Fibroblast of upper back skin (primary cell): ENCODE results near the gene SALL4.
"Not testable (repeated sequence)": the region's sequence is repeated elsewhere in the genome, so short reads cannot be mapped to it uniquely, and the experiment has no call there.

Source experiments
- DNase-seq: peaks from one replicate; pipeline ENCODE4 v3.0.0-alpha.2; 2013

The SALL4 gene

DNA sequence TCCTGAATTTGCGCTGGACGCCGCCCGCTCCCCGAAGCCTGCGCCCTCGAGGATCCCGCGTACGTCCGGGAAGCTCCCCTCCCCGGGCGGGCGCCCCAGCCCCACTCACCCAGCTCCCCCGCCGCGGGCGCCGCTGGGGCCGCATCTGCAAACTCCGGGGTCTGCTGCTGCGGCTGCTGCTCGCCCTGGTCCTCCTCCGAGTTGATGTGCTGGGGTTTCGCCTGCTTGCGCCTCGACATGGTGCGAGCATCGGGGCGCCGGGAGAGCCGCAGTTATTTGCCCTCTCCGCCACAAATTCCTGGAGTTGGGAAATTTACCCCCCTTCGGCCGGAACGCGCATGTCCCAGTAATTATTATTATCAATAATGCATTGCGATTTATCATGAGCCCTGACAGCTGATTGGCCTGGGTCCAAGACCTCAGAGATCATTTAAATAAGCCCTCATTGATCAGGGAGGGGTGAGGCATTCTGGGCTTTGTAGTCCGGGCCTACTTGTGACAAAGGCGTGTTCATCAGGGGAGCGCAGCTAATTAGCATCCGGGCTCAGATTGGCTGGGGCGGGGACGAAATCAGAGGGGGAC lies at the start of gene SALL4:
Gene SALL4, minus strand, starts transcription at position 352 of the 582 bp plus-strand sequence. Its CDS starts 113 bp downstream, at position 239.
- peak; percentile 59 for DNase-seq

DNA sequence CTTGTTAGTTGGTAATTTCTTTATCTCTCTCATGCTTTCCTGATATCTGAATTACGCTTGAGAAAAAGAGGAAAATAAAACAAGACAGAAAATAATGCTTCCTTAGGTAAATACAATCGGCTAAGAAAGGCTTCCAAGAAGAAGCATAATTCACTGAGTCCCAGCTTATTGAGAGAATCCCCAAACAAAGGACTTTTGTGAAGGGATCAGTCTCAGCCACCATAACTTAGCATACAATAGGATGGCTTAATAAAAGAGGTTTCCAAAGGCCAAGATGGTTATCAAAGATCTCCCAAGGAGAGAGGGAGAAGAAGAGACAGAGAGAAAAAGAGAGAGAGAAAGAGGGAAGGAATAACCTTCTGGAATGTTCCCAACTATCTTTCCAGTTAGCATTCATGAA lies 46.0 kb upstream of the SALL4 start:
- DNase-seq: no peak

DNA sequence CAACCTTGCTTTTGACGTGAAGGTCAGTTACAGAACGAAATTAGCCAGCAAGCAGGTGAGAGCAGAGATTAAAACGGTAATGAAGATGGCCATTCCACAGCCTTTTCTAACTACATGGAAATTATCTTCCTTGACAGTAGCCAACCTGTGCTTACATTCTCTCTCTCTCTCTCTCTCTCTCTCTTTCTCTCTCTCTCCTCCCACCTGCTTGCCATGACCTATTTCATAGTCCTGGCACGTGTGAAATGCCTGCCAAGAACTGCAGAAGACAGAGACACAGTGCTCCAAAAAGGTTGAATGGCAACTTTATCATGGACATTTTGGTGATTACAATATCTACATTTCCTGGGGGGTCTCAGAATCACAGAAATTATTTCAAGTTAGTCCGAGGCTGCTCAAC lies 38.5 kb upstream of the SALL4 start:
- DNase-seq: no peak

DNA sequence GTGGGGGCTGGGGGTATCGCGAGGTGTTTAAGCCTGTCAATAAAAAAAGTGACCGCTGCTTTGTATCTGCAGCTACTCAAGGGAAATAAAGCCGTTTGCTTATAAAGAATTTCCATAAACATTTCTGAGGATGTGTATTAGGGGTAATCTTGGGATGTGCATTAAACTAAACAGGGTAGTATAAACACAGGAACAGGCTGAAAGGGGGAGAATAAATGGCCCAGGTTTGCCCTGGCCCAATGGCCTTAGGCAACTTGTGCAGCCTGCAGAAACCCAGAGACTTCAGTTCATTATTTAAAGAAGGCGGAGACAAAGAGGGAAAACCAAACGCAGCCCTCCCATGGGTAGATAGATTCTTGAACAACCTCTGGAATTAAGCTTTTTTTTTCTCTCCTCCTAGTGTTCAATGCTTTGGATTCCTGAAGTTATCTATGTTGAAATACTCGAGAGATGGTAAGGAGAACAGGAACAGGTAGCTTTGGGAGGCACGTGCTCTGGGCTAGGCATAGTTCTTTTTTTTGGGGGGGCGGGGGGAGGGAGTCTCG lies 35.6 kb upstream of the SALL4 start:
- DNase-seq: no peak

DNA sequence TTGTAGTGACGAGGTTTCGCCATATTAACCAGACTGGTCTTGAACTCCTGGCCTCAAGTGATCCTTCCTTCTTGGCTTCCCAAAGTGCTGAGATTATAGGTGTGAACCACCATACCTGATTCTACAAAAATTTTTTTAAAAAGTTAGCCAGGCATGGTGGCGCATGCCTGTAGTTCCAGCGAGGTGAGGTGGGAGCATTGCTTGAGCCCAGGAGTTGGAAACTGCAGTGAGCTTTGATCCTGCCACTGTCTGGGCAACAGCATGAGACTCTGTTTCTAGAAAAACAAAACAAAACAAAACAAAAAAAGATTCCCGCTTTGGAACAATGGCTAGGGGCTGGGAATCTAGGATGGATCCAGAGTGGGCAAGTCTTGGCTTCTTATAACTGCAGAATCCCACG lies 35.1 kb upstream of the SALL4 start:
- DNase-seq: no peak

DNA sequence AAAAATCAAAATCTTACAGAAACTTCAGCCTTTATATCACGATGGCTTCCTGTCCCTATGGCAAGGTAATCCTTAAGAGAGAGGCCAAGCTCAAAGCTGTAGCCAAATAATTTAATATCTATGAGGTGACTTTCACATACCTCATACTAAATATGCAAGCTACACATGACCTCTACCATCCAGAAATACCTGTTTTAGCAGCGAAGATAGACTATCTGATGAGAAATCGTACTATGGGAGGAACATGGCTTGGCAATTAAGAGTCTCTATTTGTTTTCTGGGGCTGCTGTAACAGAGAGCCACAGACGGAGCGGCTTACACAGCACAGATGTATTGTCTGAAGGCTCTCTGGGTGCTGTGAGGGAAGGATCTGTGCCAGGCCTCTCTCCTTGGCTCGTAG lies 31.0 kb upstream of the SALL4 start:
- DNase-seq: no peak

DNA sequence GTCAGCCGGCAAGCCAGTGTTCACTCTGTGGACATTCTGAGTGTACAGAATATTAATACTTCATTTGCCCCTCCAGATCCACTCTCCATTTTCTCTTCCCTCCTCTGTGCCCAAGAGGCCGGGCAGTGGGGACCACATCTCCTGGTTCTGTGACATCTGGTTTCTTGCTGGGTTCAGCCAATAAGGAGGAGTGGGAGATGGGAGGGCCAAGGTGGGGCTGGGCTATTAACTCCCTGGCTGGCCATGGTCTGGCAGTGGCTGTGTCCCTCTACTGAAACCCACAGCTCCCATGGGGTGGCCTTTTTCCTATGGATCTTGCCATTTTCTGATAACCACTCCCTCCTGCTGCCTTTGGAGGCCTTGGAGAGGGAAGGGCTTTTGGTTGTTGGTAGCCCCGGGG lies 30.0 kb upstream of the SALL4 start:
- no peak for DNase-seq

DNA sequence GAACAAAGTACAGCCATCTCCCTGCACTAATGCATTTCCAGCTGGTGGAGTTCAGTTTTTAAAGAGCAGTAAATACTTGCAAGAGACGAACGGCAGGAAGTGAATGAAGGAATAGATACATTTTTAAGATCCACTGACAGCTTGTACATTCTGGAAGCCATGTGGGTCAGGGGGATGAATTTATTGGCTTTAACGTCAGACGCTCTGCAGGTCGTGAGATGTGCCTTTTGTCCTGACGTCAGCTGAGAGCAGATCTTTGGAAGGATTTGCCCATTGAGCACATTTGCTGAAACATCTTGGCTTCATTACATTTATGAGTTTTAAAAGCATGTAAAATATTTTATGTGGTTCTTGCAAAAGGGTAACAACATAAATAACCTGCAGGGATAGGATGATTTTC lies 29.5 kb upstream of the SALL4 start:
- peak; percentile 88 for DNase-seq

DNA sequence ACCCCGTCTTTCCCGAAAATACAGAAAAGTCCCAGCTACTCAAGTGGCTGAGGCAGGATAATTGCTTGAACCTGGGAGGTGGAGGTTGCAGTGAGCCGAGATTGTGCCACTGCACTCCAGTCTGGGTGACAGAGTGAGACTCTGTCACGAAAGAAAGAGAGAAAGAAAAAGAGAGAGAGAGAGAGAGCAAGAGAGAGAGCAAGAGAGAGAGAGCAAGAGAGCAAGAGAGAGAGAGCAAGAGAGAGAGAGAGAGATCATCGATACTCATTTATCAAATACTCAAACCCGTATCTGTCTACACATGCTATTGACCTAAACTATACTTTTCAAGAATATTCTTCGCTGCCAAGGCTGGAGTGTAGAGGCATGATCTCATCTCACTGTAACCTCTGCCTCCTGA lies 28.2 kb upstream of the SALL4 start:
- no peak for DNase-seq

DNA sequence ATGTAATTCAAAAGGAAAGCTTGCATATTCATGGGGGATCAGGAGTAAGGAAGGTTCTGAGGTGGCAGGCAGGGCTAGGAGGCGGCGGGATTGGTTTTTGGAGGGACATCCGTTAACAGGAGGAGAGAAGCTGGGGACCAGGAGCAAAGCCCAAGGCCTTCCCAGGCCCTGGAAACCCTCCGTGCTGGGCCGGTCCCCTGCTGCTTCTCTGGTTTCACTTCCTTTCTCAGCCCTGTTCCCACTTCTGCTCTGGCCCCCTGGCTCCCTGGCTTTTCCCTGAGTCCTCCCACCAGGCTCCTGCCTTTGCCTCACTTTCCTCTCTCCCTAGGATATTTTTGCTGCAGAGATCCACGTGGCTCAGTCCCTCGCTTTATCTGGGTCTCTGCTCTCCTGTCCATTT lies 26.4 kb upstream of the SALL4 start:
- DNase-seq: no peak

DNA sequence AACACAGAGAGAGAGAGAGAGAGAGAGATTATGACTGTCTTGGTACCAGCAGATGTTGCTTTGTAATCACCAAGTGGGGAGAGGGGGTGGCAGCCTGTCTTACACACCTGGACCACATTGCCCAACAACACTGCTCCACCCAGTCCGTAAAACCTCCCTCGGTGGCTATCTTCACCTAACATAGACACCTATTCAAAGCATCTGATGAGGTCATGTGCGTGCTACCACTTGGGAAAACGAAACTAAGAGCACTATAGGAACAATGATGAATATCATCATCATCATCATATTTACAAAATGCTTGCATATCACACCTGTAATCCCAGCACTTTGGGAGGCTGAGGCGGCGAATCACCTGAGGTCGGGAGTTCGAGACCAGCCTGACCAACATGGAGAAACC lies 24.1 kb upstream of the SALL4 start:
- no peak for DNase-seq

DNA sequence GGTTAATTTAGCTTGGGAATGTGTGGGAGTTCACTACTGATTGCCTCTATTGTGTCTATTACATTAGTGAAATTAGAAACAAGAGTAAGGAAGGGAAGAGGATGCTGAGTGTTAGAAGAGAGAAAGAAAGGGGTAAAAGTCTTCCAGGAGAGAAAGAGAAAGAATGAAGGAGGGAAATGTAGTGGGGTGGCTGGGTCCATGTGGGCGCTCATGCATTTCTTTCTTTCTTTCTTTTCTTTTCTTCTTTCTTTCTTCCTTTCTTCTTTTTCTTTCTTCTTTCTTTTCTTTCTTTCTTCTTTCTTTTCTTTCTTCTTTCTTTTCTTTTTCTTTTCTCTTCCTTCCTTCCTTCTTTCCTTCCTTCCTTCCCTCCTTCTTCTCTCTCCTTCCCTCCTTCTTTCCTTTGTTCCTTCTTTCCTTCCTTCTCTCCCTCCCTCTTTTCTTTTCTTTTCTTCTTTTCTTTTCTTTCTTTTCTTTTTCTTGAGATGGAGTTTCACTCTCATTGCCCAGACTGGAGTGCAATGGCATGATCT lies 16.2 kb upstream of the SALL4 start:
- no peak for DNase-seq

DNA sequence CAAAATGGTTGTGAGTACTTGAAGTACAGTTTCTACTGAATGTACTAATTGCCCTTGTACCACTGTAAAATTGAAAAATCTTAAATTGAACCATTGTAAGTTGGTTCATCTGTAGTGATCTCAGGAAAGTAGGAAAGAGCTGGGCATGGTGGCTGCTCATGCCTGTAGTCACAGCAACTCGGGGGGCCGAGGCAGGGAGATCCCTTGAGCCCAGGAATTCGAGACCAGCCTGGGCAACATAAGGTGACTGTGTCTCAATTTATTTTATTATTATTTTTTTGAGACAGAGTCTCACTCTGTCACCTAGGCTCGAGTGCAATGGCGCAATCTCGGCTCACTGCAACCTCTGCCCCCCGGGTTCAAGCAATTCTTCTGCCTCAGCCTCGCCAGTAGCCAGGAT lies 14.5 kb upstream of the SALL4 start:
- not testable (repeated sequence) for DNase-seq

DNA sequence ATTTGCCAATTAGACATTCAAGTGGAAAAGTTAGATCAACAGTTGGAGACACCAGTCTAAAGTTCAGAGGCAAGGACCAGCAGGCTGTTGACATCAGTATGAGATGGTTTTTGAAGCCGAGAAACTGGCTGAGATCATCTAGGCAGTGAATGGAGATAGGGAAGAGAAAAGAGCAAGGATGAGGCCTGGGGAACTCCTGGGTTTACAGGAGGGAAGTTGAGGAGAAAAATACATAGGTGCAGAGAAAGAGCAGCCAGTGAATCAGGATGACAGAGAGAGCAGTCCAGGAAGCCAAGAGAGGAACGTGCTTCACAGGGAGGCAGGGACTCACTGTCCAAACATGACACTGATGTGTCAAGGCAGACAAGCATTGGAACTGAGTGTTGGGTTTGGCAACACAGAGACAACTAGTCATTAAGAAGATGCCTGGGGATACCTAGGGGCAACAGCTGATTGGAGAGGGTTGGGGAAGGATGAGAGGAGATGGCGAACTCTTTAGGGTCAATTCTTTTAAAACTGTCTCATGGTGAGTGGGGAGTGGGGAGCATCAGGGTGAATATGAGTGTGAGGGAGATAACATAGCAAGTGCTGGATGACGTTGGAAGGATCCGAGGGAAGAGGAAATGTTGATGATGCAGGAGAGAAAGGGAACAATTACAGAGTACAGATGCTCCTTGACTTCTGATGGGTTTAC lies 13.2 kb upstream of the SALL4 start:
- no peak for DNase-seq

DNA sequence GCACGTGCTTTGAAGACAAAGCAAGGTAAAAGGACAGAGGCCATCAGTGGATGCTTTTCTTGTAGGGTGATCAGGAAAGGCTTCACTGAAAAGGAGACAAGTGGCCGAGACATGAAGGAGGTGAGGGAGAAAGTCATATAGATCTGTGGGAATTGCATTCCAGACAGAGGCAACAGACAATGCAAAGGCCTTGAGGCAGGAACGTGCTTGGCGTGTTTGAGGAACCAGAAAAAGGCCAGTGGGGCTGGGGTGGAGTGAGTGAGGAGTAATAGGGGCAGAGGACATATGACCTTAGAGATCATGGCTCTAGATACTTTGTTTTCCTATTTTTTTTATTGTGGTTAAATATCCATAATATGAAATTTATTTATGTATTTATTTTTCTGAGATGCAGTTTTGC lies 10.5 kb upstream of the SALL4 start:
- no peak for DNase-seq

DNA sequence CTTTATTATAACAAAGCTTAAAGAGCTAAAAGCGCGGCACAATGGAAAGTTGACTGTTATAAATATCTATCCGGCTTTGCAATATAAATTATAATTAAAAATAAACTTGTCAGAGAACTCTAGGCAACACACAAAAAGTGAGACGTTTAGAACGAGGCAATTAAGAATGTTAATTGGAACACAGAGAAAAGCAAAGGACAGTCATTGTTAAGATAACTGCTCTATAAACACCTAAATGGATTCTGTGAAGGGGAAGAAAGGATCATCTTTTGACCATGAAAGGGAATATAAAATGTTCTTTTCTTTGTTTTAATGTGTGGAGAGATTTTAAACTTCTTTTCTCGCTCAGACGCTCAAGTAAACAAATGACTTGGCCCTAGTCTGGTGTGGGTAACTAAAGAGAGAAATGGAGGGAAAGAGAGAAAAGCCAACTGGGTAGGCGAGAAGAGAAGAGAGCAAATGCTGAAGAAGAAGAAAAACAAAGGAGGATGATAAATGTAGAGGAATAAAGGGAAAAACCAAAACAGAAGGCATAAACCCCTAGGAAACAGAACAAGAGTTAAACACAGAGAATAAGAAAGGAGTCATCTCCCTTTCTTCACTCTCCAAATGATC lies 9.3 kb upstream of the SALL4 start:
- no peak for DNase-seq

DNA sequence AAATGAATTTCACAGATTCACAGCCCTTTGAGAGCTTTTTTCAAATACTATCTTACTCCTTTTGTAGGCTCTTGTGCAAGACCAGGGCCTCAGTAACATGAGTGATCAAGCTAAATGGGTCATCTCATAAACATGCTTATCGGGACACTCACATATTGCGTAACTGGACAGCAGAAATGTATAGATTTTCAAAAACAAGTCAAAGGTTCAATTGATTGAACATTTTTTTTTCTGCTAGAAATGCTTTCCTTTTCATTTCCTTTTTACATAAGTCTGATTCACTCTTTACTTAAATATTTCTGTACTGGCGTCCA lies 8.7 kb upstream of the SALL4 start:
- peak; percentile 68 for DNase-seq

DNA sequence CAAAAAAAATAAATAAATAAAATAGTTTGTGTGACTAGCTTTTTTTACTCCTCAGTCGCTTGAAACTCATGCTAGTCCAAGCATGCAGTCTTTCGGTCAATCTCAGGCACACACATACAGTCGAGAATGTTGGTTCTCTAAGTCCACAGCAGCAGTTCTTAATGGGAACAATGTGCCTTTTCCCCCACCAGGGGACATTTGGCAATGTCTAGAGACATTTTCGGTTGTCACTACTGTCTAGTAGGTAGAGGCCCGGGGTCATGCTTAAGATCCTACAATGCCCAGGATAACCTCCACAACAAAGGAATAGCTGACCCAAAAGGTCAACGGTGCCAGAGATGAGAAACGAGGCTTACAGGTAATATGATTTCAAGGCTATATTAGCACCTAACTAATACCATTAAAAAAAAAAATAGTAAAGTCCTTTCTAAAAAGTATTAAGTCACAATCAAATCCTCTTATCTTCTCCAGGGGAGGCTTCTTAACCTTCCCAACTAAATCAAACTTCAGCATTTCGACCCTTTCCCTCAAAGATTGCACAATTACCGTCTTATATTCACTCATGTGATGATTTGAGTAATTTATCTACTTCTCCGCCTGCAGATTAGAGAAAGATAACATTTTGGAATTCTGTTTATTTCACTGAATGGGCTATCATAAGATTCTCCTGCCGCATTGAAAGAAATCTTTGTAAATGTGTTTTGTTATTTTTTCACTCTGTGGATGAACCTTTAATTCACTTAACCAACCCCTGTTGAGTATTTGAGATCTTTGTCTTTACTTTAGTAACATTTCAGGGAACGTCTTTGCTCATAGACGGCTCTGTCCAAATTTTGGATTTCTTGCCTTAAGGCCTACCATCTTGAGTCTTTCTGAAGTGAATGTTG lies 8.1 kb upstream of the SALL4 start:
- no peak for DNase-seq

DNA sequence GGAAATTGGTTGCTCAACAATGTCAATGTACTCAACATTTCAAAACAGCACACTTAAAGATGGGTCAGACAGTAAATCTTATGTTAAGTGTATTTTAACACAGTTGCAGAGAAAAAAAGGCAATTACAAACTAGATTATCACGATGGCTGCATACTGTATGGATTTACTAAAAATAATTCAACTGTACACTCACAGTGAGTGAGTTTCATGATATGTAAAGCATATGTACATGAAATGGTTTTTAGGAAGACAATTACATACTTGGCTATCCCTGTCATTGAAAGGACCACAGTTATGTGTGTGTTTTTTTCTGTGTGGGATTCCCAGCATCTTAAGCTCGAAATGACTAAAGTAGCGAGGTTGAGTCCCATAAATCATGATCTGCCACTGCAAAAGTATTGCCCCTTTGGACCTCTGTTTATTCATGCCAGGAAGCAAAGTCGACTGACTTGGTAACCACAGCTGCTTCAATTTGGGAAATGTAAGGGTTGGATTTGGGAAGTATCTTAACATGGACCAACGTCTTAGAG lies 5.5 kb upstream of the SALL4 start:
- peak; percentile 95 for DNase-seq

DNA sequence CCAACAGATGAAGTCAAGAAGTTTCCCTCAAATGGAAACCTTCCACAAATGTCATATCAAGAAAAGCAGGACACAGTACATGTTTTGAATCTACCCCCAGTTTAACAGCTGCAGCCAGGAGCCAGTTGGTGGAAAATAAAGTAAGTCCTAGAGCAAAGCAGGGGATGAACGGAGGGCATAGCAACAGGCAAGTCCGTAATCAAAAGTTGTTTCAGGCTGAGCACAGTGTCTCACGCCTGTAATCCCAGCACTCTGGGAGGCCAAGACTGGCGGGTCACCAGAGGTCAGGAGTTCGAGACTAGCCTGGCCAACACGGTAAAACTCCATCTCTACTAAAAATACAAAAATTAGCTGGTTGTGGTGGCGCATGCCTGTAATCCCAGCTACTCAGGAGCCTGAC lies 2.4 kb upstream of the SALL4 start:
- DNase-seq: no peak

DNA sequence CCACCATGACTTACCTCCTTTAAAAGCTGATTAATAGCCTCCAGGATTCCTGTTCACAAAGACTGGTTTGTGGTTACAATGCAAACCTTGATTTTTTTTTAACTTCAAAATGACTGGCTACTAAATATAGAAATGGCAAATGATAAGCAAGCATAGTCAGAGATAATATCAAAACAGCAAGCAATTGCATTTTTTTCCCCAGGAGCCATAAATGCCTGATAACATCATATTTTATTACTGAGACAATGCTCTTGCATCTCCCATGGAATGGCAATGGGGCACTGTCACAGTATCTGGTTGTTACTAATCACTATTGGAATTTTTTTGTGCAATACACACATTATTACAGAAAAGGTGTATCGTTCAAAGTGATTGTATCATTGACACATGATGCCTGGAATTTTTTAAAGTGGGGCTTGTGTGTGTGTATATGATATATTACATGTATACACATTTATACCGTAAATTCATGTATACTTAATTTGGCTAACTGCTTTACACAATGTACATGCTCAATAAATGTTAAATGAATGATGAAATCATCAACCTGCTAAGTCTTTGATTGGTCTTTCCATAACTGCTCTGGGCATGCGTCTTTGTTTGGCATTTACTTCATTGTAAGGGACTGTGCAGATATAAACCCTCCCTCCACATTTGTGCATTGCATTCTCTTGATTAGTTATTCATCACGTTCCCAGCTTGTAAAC lies 980 bp upstream of the SALL4 start:
- DNase-seq: peak; percentile 67

DNA sequence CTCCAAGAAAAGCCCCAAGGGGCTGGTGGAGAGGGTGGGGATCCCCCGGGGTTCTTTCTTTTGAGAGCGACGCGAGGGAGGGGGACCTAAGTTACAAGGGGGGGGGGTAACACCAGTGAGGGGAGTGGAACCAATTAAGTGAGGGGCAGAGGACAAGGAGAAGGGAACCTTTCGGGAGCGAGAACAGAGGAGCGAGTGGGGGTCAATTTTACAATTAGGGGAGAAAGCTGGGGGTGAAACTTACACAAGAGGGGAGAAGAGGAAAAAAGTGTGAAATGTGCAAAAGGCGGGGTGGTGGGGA lies 548 bp downstream of the SALL4 start:
- no peak for DNase-seq
